ENCODE data around the gene FMC1.

- TF ChIP-seq POLR2A (IDR thresholded peaks at IDR 0.05) (no peak), EP300 (IDR thresholded peaks at IDR 0.05) (no peak), CTCF (IDR thresholded peaks at IDR 0.05) (no peak), POLR2AphosphoS5 (IDR thresholded peaks at IDR 0.05) (peak; percentile 69)
Measured at GRCh38 chr7:139360210-139360947, 19.2 kb downstream of the FMC1 start.

Data from gastroesophageal sphincter (tissue), 3 donors.